GM12874 (cell line): Measurements from ENCODE around the gene SRGAP1.

Experiments used
- CTCF ChIP-seq: IDR thresholded peaks from 2 replicates; pipeline ENCODE4 v1.5.1; 2011; ENCODE audit warnings: low read depth, mild to moderate bottlenecking, control low read depth, low read length, moderate library complexity; ENCODE audit not compliant: insufficient read depth

The SRGAP1 gene

GRCh38 chr12:63836936-63837335 lies 7.6 kb upstream of the SRGAP1 start:
- TF ChIP-seq CTCF: no peak

- no peak for TF ChIP-seq CTCF
Measured at GRCh38 chr12:63838411-63838810, 6.1 kb upstream of the SRGAP1 start.

- no peak for TF ChIP-seq CTCF
Measured at GRCh38 chr12:63841011-63841410, 3.5 kb upstream of the SRGAP1 start.

GRCh38 chr12:63841571-63841970 lies 2.9 kb upstream of the SRGAP1 start:
- TF ChIP-seq CTCF: no peak

- TF ChIP-seq CTCF: no peak
Measured at GRCh38 chr12:63843254-63843720, 1.2 kb upstream of the SRGAP1 start.

GRCh38 chr12:63843721-63844390 lies 644 bp upstream of the SRGAP1 start:
- TF ChIP-seq CTCF: peak; percentile 91

GRCh38 chr12:63845726-63846125 lies 1.2 kb downstream of the SRGAP1 start:
- TF ChIP-seq CTCF: no peak
